Hypothalamus (tissue), 51 donors: ENCODE results near the gene LMOD3.

Source experiments
- DNase-seq, 51 donors: peaks; one replicate each; lab custom pipeline; 2025; lab: John Stamatoyannopoulos, UW

LMOD3 gene

DNA sequence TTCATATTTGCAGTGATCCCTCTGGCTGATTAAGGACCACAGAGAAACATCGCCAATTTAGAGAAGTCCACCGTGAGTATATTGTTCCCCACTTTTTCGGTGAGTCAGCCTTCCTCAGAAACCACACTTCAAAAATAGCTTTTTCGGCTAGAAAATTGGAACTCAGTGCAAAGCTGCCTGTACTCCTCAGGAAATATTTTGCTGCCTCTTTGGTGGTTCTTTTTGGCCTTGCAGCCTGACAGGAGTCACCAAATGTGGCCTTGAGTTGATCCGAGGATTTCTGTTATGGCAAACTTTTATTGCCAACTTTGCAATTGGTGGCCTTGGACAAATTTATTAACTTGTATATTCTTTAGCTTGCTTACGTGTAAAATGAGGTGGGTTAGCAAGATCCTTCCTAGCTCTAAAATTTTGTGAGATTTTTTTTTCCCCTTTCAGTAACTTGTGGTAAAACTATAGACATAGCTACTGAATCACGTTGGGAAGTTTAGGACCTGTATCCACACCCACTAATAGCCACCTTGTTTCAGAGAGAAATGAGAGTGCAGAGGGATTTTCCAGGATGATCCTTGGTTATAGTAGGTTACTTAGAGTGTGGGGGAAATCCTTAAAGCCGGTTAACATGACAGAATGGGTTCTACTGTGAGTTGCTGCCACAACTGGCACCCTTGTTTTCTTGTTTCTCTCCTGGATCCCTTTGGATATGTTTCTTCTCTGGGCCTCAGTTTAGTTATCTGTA is 27.8 kb downstream of the LMOD3 start:
- DNase-seq, result peak in 4 of 51 donors; percentile 18 to 30 (median 26)

DNA sequence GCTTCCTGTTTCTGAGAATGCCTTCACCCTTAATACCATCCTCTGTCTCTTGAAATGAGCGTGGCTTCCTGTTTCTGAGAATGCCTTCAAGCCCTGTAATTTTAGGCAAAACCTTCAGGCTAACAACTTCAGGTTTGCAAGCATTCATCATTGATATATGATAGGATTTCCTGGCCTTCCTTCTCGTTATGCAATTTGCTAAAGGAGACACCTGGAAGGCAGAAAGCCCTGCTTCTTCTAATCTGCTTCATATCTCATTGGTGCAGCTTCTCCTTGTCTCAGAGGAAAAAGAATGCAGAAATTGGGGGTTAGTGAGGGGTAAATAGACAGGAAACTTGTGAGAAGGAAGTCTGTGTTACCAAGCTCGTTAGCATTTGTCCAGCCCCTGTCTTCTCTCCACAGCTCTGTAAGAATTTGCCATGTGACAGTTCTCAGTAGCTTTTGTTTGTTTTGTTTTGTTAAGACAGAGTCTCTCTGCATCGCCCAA is 30.3 kb downstream of the LMOD3 start:
- peak in 9 of 51 donors; percentile 11 to 61 (median 32) for DNase-seq

DNA sequence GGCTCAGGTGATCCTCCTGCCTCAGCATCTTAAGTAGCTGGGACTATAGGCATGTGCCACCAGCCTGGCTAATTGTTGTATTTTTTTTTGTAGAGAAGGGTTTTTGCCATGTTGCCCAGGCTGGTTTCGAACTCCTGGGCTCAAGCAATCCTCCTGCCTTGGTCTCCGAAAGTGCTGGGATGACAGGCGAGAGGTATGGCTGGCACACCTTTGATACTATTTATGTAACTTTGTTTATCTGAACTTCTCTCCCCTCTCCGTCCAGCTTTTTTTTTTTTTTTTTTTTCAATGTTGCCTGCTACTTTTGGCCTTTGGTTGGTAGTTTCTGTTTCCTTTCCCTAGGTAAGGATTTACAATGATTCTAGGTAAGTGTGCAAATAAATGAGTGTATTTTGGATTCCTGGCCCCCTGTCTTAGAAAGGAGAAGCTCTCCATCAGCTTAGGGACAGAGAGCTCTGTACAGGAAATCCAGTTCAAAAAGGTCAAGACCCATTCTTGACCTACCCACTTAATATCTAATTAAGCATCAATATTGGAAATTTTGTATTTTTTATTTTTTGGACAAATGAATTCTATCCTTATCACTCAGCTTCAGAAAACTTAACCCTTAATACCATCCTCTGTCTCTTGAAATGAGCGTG is 30.9 kb downstream of the LMOD3 start:
- no peak for DNase-seq

DNA sequence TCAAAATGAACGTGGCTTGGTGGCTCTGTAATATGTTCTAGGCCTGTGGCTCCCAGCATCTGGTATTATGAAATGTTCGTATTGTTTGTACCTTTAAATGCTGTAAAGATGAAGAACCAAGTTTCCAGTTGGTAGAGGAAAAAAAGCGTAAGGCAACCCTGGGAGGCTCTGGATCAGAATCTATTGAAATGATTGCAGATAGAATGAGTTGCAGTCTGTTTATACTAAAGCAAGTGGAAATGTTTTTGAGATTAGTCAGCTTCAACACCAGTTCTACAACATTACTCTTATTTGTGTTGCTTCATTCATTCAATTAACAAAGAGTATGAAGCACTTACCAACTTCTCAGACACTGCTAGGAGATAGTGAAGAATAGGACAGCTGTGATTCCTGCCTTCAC is 32.4 kb downstream of the LMOD3 start:
- no peak for DNase-seq

DNA sequence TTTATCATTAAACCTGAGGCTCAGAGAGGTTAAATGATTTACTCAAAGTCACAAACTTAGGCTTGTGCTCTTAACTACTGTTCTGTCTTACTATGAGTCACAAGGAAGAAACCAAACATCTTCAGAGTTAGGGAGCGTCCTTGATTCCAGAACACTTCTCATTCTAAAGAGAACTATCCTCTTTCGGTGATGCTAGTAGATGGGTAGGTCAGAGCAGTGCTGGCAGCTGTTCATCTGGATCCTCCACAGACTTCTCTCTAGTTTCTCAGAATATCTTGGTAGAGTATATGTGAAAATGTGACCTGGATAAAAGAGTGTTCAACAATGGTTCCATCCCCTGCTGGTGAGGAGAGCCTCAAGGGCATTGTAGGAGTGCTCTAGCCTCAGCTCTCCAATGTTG is 34.3 kb downstream of the LMOD3 start:
- DNase-seq, result peak in 1 of 51 donors; percentile 25

DNA sequence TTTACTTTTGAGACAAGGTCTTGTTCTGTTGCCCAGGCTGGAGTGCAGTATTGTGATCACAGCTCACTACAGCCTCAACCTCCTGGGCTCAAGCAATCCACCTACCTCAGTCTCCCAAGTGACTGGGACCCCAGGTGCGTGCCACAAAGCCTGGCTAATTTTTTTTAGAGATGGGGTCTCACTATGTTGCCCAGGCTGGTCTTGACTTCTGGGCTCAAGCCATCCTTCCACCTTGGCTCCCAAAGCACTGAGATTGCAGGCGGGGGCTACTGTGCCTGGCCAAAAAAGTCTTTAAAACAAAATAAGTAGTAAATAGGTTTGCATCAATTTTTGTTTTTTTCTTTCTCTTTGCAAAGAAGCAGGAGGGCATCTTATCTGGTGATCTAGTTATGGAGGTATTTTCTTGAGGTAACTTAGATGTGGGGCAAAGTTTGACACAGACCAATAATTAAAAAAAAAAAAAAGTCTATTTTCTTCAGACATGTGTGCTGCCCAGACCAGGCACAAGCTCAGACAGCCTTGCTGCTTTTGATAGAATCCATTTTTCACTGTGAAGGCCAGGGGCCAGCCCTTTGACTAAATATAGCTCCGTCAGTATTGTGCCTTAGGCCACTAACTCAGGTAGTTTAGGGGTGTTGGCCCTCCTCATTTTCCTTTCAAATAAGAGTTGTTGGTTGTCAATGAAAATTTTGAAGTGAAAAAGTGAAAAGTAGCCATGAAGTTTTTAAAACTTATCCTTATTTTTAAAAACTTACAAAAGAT is 35.2 kb downstream of the LMOD3 start:
- no peak for DNase-seq

DNA sequence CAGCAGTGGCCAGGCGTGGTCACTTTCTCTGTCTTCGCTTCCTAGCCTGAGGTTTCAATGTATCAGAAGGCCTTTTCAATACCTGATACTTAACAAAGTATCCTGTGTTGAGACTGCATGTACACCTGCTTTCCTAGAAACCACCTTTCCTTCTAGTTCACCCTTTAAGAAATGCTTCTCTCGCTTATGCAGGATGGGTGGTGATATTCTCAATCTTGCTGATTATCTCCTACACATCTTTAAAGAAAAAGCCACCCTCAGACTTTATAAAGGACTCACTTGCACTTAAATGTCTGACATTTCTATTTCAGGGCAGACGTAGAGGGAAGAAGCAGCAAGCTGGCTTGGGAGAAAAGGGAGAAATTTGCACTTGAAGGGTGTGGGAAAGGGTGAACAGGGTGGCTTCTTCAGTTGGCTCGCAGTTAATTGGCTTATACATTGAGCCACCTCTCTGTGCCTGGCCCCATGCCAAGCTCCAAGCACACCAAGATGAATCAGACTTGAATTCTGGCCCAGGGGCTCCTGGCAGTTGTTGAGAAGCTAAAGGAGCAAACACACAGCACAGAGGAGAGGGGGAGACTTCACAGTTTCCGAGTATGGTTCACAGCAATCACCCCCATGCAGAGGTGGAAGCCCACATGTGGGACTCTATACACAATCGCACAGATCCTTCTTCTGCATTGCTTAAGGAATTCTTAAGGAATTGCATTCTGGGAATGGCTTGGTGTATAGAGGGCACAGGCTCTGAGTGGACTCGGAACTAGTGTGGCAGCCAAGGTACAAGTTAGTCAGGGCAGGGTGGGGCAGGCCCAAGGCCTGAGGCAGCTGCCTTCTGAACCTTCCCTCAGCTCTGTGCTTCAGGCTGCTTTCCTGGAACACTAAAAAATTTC is 36.3 kb downstream of the LMOD3 start:
- DNase-seq, result peak in 49 of 51 donors; percentile 19 to 89 (median 63)

DNA sequence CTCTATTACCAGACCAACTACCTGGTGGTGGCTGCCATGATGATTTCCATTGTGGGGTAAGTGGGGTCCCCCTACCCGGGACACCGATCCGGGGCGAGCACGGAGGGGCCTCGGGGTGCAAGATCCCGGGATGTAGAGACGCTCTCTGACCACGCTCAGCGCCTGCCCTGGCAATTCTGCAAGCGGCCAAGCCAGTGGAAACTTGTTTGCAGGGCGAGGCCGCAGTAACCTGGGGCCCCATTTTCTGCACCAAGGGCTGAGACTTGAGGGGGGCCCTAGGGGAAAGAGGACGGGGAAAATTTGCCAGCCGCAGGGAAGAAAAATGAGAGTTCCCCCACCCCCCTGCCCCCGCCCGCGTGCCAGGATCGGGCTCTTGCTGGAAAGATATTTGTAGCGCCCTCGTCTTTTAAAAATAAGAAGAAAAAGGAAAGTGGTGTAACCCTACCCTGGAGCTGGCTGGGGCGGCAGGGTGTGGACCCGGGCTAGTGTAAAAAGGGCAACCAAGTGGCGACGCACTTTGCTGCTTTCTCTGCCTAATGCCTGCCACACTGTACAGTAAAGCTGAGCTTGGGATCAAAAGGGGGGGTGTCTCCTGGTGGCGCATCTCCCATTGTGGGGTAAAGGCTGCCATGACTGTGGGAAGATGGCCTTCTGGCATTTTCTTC is 37.1 kb downstream of the LMOD3 start:
- peak in 39 of 51 donors; percentile 22 to 87 (median 57) for DNase-seq

DNA sequence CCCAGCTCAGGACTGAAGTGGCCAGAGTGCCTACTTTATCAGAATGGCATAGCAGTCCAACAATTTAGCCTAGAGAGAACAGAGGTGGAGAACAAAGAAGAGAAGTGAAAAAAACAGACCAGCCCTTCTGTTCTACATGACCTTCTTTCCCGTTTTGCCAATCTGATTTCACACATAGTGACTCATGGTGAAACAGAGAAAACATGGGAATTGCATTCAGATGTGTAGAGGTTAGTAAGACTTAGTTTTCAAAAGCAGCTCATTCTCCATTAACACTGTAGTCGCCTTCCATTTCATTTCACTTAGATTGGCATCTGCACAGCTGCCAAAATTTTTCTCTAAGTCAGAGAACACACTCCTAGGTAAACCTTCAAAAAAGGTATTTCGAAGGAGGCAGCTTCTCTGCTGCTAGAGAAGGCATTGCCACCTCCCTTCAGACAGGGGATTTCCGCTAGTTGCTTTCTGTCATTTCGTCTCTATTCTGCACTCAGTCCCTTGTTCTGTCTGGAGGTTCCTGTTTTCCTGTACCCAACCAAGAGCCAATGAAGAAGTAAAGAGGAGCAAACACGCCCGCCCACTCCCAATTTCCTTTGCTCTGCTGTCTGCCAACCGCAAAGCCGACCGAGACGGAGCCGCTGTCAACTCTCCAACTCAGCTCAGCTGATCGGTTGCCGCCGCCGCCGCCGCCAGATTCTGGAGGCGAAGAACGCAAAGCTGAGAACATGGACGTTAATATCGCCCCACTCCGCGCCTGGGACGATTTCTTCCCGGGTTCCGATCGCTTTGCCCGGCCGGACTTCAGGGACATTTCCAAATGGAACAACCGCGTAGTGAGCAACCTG is 37.8 kb downstream of the LMOD3 start, which contains the start of gene ARL6IP5:
Gene ARL6IP5 (plus strand): TSS at position 612 of the 842 bp plus-strand sequence. CDS start 111 bp downstream, at position 723.
- DNase-seq, result peak; percentile 64 to 96 (median 90)

DNA sequence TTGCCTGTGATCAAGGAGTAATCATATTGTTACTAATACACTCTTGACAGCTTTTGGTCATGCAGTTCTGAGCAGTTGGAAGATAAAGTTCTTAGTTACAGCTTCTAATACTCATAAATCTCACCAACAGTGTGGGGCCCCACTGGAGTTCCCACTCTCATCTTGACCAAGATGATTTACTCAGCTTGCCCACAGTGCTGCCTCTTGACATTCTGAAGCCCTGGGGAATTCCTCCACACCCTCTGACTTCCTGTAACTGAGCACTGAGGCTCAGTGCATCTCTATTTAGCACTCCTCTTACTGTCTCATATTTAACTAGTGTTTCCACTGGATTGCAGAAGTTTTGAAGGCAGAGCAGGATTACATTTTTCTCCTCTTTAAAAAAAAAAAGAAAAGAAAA is 39.6 kb downstream of the LMOD3 start:
- DNase-seq, result peak in 10 of 51 donors; percentile 6 to 46 (median 15)

DNA sequence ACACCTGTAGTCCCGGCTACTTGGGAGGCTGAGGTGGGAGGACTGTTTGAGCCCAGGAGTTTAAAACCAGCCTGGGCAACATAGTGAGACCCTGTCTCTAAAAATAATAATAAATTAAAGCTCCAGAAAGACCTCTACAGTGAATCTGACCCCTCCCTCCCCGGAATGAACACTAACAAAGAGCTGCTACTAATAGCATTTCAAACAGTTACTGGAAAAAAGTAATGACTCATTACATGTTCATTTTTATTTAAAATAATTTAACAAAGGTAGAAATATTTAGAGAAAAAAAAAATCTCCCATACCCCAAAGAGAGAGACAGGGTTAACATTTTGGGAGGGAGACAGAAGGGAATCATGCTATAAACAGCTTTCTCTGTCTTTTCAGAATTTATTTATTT is 40.0 kb downstream of the LMOD3 start:
- no peak for DNase-seq

DNA sequence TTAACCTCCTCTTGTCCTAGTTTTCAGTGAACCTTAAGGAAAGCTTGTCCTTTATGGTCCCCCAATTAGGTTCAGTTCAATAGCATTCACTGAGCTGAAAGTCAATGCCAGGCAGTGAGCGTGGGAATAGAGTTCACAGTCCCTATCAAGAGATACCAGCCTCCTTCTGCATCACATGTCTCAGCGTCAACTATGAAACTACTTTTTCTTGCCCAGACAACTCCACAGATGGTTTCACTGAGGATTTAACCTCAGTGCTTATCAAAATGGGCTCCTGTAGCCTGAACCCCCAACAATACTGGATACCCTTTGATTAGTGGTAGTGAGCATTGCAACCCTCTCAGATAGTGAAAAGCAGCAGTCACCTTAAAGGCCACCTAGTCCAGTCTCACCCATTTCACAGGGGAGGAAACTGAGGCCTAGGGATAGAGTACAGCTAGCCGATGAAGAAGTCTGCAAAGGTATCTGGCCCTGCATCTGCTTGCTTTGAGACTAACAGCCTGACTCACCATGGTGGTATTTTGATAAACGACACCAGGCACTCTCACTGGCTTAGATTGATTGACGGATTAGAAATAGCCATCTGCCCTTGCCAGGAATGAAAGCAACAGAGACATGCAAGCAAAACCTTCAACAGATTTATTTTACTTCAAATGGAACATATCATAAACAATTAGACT is 40.7 kb downstream of the LMOD3 start:
- no peak for DNase-seq

DNA sequence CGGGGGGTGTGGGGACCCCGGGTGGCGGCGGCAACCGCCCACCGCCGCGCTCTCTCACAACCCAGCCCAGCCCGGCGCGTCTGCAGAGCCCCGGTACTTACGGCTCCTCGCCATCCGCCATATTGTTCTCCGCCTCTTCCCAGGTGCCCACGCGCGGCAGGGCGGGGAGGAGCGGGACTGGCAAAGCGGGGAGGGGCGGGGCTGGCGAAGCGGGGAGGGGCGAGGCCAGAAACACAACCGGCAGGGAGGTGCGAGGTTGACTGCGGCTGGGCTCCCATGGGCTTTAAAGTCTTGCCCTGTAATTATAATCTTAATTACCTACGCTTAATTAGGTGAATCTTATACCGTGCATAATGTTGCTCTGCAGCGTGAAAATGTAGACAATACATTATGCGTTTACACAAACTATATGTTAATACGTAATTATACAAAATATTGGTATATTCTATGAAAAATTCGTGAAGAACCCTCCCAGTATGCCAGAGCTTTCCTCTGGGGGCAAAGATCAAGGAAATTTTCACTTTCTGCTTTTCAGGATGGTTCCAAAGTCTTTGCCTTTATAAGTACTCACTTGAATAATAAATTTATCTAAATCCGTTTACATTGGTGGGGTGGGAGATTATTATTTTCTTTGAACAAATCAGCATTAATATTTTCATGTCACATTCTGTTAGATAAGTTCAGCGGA is 42.0 kb downstream of the LMOD3 start, which contains the start of gene UBA3:
Gene UBA3 (minus strand): TSS at position 133 of the 688 bp plus-strand sequence. CDS start 12 bp downstream, at position 121.
- peak; percentile 48 to 95 (median 86) for DNase-seq

DNA sequence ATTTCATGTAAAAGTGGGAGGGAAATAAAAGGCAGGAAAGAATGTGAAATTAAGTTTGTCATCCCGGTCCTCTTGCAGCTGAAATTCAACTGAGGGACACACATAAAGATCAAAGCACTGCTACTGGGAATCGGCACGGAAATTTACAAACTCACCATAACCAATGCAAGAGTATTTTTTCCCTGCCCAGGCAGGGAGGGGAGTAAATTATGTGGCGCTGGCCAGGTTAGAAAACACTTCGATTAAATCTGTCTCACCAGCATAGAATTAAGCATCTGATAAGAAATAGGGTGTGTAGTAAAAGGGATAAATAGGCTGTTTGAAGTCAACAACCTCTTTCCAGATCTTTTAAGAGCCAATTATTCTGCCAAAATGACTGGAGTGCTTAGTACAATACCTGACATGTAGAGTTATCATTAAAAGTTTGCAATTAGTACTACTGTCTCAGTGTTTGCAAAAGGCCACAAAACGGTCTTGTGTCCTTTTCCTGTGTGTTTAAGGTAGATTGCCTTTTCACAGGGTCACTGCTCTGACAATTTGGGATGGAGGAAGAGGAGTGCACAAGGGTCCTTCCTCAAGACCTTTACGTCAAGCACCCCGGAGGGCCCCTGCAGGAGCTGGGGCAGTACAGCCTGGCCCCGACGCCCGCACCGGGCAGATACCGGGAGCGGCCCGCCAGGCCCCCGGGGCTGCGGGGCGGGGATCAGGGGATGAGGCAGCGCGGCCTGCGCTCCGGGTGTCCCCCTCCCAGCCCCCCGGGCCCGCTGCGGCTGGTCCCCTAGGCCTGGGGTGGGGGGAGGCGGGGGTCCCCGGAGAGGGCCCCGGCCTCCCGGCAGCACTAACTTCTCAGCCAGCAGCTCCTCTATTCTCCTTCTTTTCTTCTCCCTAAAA is 42.9 kb downstream of the LMOD3 start:
- DNase-seq, result peak in 6 of 51 donors; percentile 18 to 44 (median 33)

DNA sequence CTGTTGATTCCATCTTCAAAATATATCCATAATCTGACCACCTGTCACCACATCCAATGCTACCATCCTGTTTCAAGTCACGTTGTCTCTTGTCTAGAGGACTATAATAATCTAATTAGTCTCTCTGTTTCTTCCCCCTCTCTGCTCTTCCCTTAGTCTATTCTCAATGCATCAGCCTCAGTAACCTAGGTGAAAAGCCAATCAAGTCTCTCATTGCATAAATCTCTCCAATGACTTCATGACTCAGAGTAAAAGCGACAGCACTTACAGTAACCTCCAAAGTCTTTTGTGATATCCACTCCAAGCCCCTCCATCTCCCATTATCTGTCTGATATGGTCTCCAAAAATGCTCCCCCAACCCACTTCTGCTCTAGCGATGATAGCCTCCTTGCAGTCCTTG is 49.5 kb downstream of the LMOD3 start:
- DNase-seq, result no peak

DNA sequence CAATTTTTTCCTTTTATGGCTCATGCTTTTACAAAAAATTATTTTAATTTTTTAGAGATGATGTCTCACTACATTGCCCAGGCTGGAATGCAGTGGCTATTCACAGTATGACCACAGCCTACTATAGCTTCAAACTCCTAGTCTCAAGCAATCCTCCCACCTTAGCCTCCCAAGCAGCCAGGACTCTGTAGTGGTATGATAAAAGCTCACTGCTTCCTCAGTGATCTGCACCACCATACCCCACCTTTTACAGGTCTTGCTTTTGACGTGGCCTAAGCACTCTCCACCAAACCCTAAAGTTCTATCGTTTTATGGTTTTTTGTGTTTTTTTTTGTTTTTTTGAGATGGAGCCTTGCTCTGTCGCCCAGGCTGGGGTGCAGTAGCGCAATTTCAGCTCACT is 56.3 kb downstream of the LMOD3 start:
- DNase-seq, result no peak
